Stimulated activated CD4-positive, alpha-beta T cell treated with anti-CD3 and anti-CD28 coated beads, Interleukin-4, amount 100 ng/mL, for 4 hours (primary cell): ENCODE results near the gene HSPG2.
"Not testable (repeated sequence)": the region's sequence is repeated elsewhere in the genome, so short reads cannot be mapped to it uniquely, and the experiment has no call there.

ENCODE experiments used
- DNase-seq, 2 experiments: peaks; one replicate each; pipeline ENCODE4 v3.0.0-alpha.2; 2020

Gene HSPG2

DNA sequence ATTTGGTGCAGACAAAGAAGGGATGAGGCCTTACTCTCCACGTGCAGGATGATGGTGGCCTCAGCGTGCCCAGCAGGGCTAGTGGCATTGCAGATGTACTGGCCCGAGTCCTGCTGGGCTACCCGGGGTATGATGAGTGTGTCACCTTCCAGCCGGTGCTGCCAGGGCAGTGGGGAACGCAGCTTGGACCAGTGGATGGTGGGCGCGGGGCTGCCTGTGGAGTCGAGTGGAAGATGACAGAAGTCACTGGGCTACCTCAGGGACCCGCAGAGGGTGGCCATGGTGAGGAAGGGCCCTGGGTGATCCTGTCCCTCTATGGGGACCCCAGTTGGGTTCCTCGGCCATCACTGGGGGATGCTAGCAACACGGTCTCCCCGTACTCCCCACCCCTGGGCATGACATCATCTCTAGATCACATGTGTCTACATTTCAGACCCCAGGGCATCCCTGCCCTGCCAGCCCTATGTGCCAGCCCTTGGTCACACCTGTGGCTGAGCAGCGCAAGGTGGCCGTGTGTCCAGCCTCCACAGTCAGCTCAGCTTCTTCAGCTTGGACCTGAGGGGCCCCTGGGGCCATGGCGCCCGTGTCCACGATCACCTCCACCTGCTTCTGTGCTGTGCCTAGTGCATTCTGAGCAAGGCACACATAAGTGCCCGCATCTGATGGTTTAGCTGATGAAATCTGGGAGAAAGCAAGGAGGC, 97.6 kb downstream of the HSPG2 start:
- DNase-seq, result no peak

DNA sequence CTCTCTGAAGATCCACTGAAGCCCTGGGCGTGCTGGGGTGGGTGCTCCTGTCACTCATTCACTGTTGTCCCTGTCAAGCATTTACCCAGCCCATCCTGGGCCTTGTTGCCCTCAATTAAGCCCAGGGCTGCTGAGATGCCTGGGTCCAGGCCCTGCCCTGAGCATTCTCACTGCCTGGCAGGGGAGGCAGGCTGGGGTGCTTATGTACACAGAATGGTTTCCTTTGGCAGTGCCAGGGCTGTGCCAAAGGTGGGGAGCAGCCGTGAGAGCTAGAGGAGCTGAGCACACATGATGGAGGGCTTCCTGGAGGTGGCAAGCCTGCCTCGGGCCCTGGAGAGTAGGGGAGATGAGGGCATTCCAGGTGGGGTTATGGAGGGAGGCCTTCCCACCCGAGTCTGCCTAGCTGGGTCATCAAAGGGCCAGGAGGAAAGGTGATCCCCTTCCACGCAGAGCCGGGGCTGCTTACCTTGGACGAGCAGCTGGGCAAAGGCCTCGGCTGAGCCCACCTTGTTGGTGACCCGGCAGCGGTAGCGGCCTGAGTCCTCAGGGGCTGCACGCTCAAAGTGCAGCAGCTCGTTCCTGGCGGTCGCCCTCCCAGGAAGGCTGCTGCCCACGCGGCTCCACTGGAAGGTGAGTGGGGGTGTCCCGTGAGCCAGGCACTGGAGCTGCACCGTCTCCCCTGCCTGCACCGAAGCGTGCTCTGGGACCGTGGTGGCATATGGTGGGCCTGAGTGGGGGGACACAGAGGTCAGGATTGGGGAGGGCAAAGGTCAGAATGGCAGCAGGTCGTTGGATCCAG, 98.6 kb downstream of the HSPG2 start:
- DNase-seq, result no peak

DNA sequence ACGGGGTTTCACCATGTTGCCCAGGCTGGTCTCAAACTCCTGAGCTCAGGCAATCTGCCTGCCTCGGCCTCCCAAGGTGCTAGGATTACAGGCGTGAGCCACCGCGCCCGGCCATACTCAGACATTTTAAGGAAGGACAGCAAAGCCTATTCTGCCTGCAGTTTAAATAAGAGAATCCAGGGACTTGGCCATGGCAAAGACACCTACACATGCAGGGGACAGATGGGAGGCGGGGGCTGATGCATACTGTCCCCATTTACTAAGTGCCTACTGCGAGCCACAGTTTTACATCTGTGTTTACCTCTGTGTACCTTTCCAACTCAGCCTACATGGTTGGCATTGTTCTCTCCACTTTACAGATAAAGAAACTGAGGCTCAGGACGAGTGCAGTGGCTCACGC, 99.6 kb downstream of the HSPG2 start:
- DNase-seq, result no peak

DNA sequence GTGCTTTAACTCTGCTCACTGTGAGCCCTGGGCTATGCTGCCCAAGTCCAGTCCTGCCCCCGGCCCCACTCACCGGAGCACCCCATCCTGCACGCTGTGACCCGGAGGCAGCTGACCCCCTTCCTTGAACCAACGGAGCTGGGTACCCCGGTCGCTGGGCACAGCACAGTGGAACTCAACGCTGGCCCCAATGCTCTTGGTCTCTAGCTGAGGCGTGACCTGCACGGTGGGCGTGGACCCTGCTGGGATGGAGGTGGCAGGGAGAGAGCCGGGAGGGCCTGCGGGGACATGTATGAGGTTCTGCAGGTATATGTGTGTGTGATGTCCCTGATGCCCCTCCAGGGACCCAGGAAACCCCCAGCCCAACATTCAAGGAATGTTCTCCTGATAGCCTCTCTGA, 100.4 kb downstream of the HSPG2 start:
- DNase-seq, result no peak

DNA sequence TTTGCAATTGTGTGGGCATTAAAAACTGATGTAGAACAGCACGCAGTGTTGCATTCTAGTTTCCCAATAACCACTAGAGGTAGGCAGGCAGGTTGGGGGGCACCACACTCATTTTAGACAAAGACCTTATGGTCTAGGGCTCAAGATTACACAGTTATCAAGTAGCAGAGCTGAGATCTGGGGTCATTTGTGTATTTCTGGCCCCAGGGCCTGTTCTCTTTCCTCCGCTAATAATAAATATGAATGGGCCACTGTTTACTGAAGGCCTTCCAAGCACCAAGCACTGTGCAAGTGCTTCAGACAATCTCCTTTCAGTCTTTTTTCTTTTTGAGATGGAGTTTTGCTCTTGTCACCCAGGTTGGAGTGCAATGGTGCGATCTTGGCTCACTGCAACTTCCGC, 101.1 kb downstream of the HSPG2 start:
- DNase-seq, result no peak

DNA sequence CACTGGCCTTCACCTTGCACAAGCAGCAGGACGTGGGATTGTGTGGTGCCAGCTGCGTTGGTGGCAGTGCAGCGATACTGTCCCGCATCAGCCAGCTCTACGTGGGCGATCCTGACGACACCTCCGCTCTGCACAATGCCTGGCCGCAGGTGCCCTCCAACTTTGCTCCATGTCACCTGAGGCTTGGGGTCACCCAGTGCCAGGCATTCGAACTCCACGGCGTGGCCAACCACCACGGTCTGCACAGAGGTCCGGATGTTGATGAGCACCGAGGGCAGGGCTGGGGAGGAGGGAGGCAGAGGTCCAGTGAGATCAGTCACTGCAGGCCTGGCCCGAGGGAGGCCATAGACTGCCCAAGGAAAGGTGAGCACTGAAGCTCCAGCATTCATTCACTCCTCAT, 102.4 kb downstream of the HSPG2 start:
- no peak for DNase-seq

DNA sequence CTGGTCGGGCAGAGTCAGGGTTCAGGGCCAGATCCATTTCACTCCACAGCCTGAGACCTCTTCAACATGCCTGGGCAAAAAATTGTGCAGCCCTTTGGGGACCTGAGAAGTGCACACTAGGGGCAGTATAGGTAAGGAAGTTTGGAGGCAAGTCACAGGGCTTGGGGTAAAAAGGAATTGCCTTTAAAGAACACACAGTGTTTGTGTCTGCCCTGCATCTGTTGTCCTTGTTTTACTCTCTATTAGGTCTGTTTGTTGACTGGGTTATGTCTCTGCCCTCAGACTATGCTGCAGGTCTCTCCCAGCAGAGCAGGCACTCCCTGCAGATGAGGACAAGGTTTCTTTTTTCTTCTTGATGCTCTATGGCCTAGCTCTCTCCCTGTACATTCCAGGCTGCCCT, 103.0 kb downstream of the HSPG2 start:
- DNase-seq, result no peak

DNA sequence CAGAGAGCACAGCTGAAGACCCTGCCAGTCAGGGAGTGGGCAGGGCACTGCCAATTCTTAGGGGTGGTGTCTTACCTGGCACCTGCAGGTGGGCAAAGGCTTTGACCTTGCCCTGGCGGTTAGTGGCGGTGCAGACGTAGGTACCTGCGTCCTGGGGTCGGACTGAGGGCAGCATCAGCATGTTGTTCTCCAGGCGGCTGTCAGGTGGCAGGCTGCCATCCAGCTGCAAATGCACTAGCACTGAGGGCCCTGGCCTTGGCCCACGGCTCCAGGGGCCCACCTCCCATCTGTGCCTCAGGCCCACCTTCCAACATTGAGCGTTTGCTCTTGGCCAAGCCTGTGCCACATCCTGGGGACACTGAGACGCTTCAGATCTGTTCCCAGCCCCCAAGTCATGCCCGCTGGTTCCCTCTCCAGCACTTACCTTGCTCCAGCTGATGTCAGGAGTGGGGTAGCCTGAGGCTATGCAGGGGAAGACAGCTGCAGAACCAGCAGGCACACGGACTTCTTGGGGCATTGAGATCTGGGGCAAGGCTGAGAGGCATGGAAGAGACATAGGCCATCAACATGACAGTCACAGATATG, 103.6 kb downstream of the HSPG2 start:
- no peak for DNase-seq

DNA sequence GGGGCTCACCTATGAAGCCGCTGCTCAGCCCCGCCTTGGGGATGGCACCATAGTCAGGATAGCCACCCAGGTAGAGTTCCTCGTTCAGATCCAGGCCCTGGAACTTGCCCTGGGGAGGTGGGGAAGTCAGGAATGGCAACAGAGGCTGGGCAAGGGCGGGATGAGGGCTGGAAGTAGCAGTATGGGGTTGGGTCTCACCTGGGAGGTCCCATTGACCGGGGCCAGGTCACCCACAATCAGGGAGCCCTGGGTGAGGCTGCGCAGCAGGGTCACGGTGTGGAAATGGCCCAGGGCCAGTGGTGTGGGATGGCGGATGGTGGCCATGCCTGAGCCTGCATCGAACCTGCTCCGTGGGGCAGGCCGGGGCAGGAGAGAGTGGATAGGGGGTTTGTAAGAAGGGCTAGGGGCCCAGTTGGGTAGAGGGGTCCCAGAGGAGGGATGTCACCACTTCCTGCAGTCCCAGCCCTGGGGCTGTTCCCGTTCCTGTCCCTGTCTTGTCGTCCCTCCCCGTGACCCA, 105.6 kb downstream of the HSPG2 start:
- no peak for DNase-seq

DNA sequence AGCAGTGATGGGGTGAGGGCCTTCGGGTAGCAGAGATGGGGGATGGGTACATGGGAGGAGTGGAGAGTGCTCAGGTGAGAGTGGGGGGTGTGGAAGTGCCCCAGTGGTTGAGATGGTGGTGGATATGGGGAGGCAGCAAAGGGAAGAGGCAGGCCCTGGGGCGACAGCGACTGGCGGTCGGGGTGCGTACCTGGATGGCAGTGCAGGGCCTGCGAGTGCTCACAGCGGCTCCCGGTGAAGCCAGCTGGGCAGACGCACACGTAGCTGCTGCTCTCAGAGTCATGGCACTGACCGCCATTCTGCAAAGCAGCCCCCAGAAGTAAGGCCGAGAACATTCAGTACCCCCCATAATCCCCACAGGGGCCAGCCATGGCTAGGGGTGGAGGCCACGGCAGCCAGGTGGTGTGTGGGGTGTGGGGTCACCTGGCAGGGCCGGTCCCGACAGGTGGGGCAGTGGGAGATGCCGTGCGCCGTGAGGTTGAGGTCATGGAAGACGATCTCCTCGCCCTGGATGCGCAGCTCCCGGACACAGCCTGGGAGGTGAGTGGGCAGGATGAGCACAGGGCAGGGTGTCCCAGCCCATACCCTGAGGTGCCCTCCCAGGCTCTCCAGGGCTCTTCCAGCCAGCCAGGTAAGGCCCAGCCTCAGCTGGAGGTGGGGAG, 106.2 kb downstream of the HSPG2 start:
- no peak for DNase-seq

DNA sequence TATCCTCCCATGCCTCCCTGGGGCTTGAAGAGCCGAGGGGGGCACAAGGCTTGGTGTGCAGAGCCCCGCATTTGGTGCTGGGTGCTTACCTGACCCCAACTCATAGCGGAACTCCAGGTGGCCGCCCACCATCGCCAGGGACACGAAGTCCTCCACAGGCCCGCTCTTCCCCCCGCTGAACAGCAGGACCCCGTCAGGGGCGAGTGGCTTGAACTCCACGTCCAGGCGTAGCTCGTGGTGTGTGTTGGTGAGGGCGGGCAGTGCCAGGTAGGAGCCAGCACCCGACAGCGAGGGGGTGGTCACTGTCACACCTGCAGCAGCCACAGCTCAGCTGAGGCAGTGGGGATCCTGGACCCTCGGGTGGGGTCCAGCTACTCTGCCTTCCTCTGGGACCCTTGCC, 107.8 kb downstream of the HSPG2 start:
- no peak for DNase-seq

DNA sequence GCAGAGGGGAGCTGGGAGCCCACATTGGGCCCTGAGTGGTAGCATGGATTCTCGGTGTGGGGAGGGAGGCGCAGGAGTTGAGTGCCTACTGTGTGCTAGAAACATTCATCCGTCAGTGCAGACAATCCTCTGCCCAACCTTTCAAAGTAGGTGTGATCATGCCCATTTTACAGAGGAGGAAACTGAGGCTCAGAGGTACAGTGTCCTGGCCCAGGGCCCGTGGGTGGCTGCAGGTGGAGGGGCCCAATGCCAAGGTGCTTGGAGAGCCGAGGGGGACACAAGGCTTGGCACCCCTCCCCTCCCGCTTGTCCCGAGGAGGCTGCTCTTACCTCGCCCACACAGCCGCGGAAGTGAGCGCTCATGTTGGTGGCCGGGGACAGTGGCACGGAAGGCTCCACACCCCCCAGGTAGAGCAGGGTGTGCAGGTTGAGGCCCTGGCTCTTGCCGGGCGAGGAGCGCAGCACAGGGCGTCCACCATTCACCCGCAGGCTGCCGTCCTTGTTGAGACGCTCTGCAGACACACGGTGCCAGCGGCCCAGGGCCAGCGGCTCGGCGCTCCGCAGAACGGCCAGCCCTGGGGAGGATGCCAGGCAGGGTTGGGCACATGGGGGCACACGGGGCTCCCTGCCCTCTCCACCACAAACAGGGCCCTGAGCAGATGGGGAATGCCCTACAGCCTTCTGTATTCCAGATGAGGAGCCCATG, 108.5 kb downstream of the HSPG2 start:
- no peak for DNase-seq

DNA sequence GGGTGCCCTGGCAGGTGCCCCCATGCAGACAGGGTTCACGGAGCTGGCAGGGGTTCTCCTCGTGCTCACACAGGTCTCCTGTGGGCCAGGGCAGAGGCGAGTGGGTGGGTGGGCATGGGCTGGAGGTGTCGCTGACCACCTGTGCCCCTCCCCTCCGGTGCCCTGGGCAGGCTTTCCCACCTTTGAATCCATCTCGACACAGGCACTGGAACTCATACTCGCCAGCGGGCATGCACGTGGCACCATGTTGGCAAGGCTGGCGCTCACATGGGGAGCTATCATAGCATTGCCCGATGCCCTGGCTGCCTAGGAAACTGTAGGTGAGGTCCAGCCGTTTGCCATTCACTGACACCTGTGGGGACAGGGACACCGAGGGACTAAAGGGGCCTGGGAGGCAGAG, 109.0 kb downstream of the HSPG2 start:
- DNase-seq, result no peak

DNA sequence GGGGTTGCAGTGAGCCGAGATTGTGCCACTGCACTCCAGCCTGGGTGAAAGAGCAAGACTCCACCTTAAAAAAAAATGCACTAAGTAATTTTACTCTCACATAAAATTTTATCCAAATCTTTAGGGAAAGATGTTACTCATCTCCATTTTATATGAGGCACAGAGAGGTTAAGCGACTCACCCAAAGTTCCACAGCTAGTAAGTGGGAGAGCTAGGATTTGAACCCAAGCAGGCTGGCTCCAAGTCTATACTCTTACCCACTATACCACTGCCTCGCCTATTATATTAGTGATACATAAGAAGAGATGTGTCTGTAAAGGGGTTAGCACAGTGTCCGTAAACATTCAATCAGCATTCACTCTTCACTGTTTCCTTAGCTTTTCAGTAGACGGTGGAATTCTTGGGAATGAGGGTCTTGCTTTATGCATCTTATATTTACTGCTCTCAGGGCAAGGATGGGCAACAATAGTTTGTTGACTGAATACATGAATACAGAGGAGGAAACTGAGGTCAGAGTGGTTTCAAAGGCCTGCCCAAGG, 109.9 kb downstream of the HSPG2 start:
- DNase-seq, result no peak

DNA sequence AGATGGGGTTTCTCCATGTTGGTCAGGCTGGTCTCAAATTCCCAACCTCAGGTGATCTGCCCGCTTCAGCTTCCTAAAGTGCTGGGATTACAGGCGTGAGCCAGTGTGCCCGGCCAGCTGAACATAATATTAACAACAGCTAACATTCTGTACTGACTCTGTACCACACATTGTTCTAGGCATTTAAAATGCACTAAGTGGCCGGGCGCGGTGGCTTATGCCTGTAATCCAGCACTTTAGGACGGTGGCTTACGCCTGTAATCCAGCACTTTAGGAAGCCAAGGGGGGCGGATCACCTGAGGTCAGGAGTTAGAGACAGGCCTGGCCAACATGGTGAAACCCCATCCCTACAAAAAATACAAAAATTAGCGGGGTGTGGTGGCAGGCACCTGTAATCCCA, 110.4 kb downstream of the HSPG2 start:
- not testable (repeated sequence) for DNase-seq

DNA sequence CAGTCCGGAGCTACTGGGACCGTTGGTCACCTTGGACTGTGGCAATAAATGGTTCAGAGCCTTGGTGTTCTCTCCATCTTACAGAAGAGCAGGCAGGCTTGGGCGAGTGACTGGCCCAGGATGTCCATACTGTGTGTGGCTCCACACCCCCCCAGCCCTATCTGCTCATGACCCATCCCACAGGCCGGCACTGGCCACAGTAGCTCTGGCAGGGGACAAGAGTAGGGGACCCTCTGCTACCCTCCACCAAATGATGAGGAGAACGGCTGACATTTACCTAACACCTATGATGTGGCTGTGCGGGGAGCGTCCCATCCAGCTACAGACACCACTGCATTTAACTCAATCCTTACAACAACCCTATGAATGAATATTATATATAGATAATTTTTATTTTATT, 111.7 kb downstream of the HSPG2 start:
- DNase-seq, result no peak

DNA sequence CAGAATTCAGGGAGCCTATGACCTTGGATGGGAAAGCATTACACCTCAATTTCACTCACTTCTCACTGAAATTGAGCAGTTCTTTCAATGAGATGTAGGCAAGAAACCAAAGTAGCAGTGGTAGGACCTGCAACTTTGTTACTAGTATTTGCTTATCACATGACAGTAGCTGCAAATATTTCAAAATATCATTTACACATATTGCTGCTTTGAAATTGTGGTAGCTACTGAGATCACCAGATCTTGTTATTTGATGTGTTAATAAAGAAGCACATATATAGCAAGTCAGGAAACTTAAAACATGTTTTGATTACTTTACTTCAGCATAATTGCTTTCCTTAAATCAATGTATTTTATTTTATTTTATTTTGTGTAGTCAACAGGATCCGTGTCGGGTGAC, 112.2 kb downstream of the HSPG2 start:
- no peak for DNase-seq

DNA sequence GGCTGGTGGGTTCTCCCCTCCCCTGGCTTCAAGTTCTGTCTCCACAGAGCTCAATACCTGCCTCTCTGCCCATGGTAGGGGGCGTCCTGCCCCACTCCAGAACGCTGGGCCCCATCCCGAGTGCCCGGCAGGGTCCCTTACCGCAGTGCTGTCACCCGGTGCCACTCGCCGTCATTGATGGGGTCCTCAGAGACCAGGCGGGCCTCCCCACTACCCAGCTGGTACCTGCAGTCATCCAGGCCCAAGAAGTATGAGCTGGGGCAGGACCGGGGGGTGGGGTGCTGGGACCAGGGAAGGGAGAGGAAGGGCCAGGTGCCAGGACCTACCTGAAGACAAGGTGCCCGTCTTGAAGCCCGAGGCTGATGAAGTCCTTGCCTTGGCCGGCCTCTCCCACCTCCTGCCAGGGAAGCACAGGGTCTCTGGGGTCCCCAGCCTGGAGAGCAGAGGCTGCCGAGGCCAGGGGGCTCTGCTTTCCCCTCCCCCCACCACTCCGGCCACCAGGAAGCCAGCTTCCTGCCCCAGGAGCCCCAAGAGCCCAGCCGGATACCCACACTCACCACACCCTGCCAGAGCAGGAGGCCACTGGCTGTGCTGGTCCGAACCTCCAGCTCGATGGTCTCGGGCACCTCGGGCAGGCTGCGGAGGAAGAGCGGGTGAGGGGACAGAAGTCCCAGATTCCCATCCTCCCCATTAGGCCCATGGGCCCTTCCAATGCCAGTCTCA, 113.0 kb downstream of the HSPG2 start:
- DNase-seq, result no peak

DNA sequence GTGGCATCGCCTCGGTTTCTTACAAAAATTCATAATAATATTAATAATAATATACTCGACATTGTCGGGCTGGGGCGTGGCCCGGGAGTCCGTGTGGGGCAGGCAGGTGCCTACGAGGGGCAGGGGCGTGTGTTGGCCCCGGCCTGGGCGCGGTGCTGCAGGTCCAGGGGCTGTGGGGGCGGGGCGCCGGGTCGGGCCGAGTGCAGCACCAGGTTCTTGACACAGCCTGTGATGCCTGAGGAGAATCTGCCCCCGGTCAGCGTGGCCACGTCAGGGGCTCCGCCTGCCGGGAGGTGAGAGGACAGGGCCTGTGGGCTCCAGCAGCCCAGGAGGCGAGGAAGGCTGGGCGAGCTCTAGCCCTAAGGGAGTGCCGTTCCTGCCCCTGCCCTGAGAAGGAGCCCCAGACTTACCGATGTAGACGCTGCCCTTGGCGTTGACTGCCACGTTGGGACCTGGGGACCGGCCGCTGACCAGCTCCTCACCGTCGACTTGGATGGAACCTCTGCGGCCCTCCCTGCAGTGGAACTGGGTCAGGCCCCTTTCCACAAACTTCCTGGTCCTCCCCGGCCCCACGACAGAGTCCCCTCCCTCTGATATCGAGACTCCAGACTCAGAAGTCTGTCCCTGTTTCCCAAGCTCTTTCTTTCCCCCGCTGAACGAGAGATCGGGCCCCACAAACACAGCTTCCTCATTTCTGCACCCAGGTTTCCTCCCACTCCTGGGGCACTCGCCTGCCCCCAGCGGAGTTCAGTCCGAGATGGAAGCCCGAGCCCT, 113.7 kb downstream of the HSPG2 start:
- DNase-seq, result no peak

DNA sequence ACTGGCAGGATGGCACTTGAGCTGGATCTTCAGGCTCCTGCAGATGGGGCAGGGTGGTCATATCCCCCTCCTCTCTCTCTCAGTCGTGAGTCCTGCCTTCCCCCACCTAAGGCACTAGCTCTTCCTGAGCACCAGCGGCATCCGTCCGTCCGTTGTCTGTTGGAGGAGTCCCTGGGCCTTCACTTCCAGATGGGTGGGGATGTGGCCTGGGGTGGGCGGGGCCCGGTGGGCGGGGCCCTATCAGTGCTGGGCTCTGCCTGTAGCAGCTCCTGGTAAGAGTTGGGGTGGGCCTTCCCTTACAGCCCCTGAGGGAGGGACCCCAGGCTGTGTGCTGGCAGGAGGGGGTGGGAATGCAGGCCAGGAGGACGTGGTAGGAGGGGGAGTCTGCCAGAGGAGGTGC, 114.8 kb downstream of the HSPG2 start:
- DNase-seq, result no peak

DNA sequence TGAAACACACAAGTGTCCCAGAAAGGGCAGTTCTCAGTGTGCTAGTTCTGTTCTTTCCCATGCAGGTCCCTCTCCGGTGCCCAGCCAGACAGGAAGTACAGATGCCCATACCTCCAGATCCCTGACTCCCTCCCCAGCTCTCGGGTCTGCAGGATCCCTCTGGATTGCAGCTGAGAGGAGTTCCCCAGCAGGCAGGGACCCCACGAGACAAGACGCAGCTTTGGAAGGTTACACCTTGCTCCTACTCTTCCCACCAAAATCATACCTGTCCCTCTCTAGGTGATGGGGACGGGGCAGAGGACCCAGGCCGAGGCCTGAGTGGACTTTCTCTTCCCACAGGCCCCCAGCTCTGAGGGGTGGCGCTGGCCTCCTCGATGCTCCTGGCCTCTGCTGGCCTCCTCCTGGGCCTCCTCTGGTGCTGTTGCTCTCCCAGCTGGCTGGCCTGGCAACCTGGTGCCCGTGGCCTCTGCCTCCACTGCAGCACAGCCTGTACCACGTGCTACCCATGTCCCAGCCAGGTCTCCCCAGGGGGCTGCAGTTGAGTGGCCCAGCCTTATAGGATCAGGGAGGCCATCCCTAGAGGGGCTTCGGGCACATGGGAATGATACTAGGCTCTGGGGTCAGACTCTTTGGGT, 115.6 kb downstream of the HSPG2 start:
- DNase-seq, result no peak
